Coronary artery (tissue), 2 donors: ENCODE results near the gene YJEFN3.

Experiments used
- DNase-seq: peaks from one replicate; pipeline ENCODE4 v3.0.0-alpha.2; 2017; ENCODE audit warnings: low spot score
- H3K27ac ChIP-seq, 2 donors: fragments of 200-600 bp; sonication (generic); one replicate each; pipeline ENCODE4 v1.5.1; 2016 to 2019
- H3K4me3 ChIP-seq: fragments of 200-600 bp; sonication (generic); 2 replicates; pipeline ENCODE4 v1.5.1; 2016; ENCODE audit warnings: mild to moderate bottlenecking, moderate library complexity
- TF ChIP-seq, protein P1 (sequence below): fragments of 200-600 bp; sonication (generic); IDR thresholded peaks from one replicate; pipeline ENCODE4 v1.5.1; 2019; ENCODE audit warnings: antibody characterized with exemption

Gene YJEFN3

DNA sequence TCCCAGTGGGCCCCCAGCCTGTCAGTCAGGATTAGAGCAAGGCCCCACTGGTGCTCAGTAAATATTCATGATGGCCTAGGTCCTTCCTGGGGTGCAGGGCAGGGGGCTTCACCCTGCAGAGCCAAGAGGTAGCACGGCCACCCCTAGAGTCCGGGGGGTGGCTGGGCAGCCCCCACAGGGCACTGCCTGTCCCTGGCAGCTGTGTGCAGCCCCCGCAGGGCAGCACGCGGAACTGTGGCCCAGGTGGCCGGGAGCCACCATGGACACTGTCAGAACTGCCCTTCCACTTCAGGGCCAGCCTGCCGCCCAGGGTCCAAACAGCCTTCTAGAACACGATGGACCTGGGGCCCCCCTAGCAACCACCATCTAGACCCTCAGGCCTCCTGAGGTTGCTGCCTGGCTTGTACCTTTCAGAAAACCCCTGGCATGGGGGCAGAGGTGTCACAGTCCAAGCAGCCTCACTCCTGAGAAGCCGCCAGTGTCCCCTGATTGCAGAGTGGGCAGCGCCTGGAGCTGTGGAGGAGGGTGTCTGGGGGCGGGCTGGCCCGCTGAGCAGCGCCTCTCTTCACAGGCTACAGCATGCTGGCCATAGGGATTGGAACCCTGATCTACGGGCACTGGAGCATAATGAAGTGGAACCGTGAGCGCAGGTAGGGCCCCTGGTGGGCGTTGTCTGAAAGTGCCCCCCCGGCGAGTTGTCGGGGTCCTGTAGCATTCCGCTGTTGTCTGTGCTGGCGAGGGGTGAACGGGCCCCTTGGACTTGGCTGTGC is 2.9 kb upstream of the YJEFN3 start:
- no peak for DNase-seq
- no peak overlapping the region for H3K27ac ChIP-seq
- TF ChIP-seq, protein P1, sequence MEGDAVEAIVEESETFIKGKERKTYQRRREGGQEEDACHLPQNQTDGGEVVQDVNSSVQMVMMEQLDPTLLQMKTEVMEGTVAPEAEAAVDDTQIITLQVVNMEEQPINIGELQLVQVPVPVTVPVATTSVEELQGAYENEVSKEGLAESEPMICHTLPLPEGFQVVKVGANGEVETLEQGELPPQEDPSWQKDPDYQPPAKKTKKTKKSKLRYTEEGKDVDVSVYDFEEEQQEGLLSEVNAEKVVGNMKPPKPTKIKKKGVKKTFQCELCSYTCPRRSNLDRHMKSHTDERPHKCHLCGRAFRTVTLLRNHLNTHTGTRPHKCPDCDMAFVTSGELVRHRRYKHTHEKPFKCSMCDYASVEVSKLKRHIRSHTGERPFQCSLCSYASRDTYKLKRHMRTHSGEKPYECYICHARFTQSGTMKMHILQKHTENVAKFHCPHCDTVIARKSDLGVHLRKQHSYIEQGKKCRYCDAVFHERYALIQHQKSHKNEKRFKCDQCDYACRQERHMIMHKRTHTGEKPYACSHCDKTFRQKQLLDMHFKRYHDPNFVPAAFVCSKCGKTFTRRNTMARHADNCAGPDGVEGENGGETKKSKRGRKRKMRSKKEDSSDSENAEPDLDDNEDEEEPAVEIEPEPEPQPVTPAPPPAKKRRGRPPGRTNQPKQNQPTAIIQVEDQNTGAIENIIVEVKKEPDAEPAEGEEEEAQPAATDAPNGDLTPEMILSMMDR = no peak

DNA sequence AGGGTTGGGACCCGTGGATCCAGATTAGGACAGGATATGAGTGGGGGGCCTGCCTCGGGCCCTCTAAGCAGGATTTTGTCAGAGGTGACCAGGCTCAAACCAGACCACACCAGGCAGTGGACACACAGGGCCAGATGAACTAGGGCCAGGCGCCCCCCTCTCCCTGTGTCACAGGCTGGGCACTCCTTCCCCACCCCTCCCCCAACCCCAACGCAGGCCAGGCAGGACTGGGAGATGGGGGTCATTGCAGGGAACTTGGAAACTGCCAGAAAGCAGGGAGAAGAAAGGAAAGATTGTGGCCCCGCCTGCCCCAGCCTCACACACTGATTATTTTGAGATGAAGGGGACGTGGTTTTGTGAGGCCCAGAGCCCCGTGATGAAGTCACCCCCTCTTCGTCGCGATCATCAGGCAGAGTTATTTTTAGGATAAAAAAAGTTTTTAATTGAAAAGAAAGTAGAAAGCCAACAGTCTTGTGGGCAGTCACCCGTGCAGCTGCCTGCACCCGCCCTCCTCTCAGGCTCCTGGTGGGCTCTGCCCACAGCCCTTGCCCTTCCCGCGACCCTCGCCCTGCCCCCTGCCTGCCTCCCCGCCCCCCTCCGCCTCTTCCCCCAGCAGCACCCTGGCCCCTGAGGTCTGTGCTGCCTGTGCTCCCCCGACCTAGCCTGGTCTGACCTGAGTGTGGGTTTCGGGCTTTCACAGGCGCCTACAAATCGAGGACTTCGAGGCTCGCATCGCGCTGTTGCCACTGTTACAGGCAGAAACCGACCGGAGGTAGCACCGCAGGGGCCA is 1.9 kb upstream of the YJEFN3 start:
- no peak overlapping the region for H3K27ac ChIP-seq
- TF ChIP-seq, protein P1 = no peak
- H3K4me3 ChIP-seq = no peak overlapping the region
- no peak for DNase-seq

More for the DNA sequence above, 2.9 kb upstream of the YJEFN3 start:
- no peak overlapping the region for H3K4me3 ChIP-seq

DNA sequence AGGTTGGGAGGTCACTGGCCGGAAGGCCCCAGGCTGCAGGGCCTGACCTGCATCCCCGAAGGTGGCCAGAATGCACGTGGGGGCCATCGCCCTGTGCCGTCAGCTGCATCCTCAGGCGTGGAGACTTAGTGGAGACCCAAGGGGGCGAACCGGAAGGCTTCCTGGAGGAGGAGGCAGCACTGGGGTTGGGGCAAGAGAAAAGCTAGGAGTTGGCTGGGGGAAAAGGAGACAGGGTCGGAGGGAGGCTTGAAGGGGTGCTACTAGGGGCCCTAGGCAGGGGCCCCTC is 1.4 kb upstream of the YJEFN3 start:
- Histone ChIP-seq H3K4me3 (no peak overlapping the region), H3K27ac (no peak overlapping the region)
- no peak for DNase-seq
- TF ChIP-seq, protein P1 = no peak

DNA sequence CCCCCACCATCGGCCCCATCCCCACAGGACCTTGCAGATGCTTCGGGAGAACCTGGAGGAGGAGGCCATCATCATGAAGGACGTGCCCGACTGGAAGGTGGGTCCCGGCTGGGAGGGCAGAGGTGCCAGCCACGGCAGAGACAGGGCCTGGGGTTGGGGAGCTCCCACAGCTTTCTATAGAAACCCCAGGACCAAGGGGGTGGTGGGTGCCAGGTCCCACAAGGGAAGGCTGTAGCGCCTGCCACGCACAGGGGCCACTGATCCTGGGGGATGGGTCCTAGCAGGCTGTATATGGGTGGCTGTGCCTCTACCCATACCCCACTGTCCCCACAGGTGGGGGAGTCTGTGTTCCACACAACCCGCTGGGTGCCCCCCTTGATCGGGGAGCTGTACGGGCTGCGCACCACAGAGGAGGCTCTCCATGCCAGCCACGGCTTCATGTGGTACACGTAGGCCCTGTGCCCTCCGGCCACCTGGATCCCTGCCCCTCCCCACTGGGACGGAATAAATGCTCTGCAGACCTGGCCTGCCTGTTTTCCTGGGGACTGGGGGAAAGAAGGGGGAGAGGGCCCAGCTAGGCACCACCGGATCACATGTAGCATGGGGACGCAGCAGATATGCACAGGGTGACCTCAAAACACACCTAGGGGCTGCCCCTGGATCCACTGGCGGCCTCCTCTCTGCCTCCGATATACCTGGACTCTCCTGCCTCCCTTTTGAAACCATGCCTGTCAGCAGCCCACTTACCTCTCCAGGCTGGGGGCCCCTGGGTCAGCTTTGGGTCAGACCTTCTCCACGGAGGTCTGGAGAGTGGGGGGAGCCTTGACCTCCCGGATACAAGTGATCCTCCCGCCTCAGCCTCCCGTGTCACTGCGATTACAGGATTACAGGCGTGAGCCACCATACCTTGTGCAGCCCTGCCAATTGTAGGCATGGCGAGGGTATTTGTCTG is 761 bp upstream of the YJEFN3 start:
- no peak for DNase-seq
- Histone ChIP-seq H3K4me3 (no peak overlapping the region), H3K27ac (no peak overlapping the region)
- TF ChIP-seq, protein P1 = no peak

DNA sequence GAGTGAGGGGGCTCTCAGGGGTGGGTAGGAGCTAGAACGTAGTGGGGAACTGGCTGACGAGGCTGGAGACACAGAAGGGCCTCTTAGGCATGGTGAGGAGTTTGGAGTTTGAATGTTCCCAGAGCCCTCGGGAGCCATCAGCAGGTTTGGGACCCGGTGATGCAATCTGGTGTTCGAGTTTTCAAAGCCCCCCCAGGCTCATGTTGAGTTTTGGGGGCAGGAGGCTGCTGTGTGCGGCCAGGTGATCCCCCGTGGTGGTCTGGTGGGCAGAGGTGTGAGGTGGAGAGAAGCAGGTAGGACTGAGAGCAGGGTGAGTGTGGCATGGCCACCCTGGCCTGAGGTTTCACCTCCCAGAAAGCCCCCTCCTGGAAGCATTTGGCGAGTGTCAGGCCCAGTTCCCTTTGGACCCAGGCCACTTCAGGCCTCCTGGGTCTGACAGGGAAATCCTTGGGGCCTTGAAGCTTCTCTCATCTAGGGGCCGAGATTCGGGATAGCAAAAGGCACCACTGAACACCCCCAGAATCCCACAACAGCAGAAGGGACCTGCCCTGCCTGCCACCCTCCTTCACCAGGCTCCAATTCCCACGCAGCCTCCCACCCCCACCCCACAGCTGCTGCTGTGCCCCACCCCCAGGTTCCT is 1.2 kb downstream of the YJEFN3 start:
- Histone ChIP-seq H3K4me3 (no peak overlapping the region), H3K27ac (no peak overlapping the region)
- TF ChIP-seq, protein P1 = no peak
- DNase-seq = no peak

DNA sequence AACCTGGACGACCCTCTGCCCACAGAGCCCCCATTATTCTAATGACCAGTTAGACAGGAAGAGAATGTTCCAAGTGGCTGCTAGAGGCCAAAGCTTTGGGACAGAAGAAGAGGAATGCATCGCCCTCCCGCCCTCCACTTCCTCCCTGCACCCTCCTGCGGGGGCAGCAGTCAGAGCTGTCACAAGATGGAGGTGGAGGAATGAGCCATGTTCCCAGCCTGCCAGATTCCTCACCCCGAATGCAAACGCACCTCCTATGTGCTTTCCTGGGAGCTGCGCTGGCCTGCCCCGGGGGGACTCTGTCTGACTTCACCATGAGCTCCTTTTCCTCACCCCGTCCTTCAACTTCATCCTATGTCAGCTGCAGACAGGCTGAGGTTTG is 1.7 kb downstream of the YJEFN3 start:
- Histone ChIP-seq H3K27ac (no peak overlapping the region), H3K4me3 (no peak overlapping the region)
- TF ChIP-seq, protein P1 = no peak
- no peak for DNase-seq
